AG04450 (cell line): Measurements from ENCODE around the gene G3BP1. TPM values are rescaled to one million over a fixed set of nuclear protein-coding genes. Genes with fewer than 3 reads are reported as not detected.

Source experiments
- CTCF ChIA-PET: fragments of 300-600, 350-600 bp; formaldehyde crosslinking; extraction: SDS; loops from one replicate; lab custom pipeline; 2022; ENCODE audit warnings: antibody characterized with exemption, inconsistent platforms; lab: Charles Lee
- POLR2A ChIA-PET: fragments of 350-600 bp; formaldehyde crosslinking; extraction: SDS; loops from one replicate; lab custom pipeline; 2021; ENCODE audit warnings: antibody characterized with exemption, inconsistent platforms; lab: Yijun Ruan, JAX
- DNase-seq: peaks from one replicate; pipeline ENCODE4 v3.0.0-alpha.2; 2011; ENCODE audit warnings: low read depth, low spot score
- H3K27ac ChIP-seq: one replicate; pipeline ENCODE4 v1.5.1; 2012; ENCODE audit warnings: low read depth, low read length, control low read depth
- H3K27me3 ChIP-seq: one replicate; pipeline ENCODE4 v1.6.0; 2012; ENCODE audit warnings: low read length; ENCODE audit not compliant: control insufficient read depth, insufficient read depth
- H3K4me3 ChIP-seq: 2 replicates; pipeline ENCODE4 v1.5.1; 2011; ENCODE audit warnings: mild to moderate bottlenecking, low read depth, low read length, control low read depth
- H3K9me3 ChIP-seq: 2 replicates; pipeline ENCODE4 v1.5.1; 2012; ENCODE audit warnings: low read length; ENCODE audit not compliant: control insufficient read depth, insufficient read depth
- polyA plus RNA-seq: library from polyadenylated mRNA; depleted of rRNA; stranded (reverse); fragments of >200 nt; gene quantifications from 2 replicates; pipeline ENCODE4 v1.2.3, GENCODE V29; 2011
- TF ChIP-seq, protein P1 (sequence below): IDR thresholded peaks from 2 replicates; pipeline ENCODE4 v1.5.1; 2011; ENCODE audit warnings: low read depth, low read length, control low read depth, inconsistent platforms

G3BP1 gene
- polyA plus RNA-seq, 1 experiment, result 87.7 TPM

GRCh38 chr5:151784141-151784540, 12.4 kb downstream of the G3BP1 start:
- ChIA-PET CTCF (interaction anchor here (0.6 to 1.5 kb wide), 2 partner anchors 13 to 34 kb away, joined by 3 to 8 read pairs; partner anchors contain the start of gene G3BP1), POLR2A (interaction anchor here (1.6 kb wide), 1 partner anchor 12 kb away, joined by 3 read pairs; the partner anchor contains the start of gene G3BP1)
- H3K4me3 ChIP-seq, result no peak overlapping the region
- H3K9me3 ChIP-seq, result no peaks in the 10 kb centered on the region
- H3K27ac ChIP-seq, result no peak overlapping the region
- TF ChIP-seq, protein P1, sequence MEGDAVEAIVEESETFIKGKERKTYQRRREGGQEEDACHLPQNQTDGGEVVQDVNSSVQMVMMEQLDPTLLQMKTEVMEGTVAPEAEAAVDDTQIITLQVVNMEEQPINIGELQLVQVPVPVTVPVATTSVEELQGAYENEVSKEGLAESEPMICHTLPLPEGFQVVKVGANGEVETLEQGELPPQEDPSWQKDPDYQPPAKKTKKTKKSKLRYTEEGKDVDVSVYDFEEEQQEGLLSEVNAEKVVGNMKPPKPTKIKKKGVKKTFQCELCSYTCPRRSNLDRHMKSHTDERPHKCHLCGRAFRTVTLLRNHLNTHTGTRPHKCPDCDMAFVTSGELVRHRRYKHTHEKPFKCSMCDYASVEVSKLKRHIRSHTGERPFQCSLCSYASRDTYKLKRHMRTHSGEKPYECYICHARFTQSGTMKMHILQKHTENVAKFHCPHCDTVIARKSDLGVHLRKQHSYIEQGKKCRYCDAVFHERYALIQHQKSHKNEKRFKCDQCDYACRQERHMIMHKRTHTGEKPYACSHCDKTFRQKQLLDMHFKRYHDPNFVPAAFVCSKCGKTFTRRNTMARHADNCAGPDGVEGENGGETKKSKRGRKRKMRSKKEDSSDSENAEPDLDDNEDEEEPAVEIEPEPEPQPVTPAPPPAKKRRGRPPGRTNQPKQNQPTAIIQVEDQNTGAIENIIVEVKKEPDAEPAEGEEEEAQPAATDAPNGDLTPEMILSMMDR, result no peak
- no peaks in the 10 kb centered on the region for H3K27me3 ChIP-seq
- DNase-seq, result no peak

DNA sequence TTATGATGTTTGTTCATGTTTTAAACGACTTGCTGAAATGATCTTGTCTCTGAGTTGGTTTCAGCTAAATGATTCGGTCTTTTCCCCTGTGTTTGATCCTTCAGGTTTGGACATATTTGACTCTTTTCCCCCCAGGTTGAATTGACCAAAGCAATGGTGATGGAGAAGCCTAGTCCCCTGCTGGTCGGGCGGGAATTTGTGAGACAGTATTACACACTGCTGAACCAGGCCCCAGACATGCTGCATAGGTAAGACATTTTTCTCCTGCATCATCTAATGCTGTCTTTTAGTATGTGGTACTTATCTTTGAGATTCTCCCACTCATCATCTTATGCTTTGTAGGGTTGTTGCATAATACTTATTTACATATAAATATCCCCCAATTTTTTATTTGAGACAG, 14.7 kb downstream of the G3BP1 start:
- no peak overlapping the region for H3K27ac ChIP-seq
- no peaks in the 10 kb centered on the region for H3K9me3 ChIP-seq
- no peak overlapping the region for H3K4me3 ChIP-seq
- ChIA-PET CTCF (no interaction called here), POLR2A (no interaction called here)
- no peak for DNase-seq
- H3K27me3 ChIP-seq, result no peaks in the 10 kb centered on the region
- TF ChIP-seq, protein P1, result no peak

- ChIA-PET POLR2A (interaction anchor here (0.7 to 1.0 kb wide), 2 partner anchors 10 to 17 kb away, joined by 3 to 4 read pairs; no protein-coding TSS in a partner anchor), CTCF (no interaction called here)
Observed at GRCh38 chr5:151787817-151788216, 16.1 kb downstream of the G3BP1 start.

GRCh38 chr5:151793358-151793757, 21.6 kb downstream of the G3BP1 start:
- TF ChIP-seq, protein P1, result no peak
- ChIA-PET CTCF (interaction anchor here (0.7 kb wide), 1 partner anchor 34 kb away, joined by 8 read pairs; no protein-coding TSS in a partner anchor), POLR2A (no interaction called here)
- Histone ChIP-seq H3K4me3 (no peak overlapping the region), H3K27ac (no peak overlapping the region), H3K27me3 (no peaks in the 10 kb centered on the region), H3K9me3 (no peaks in the 10 kb centered on the region)
- no peak for DNase-seq

More at GRCh38 chr5:151787817-151788216, 16.1 kb downstream of the G3BP1 start:
- DNase-seq, result no peak
- Histone ChIP-seq H3K9me3 (no peaks in the 10 kb centered on the region), H3K27ac (no peak overlapping the region), H3K27me3 (no peaks in the 10 kb centered on the region), H3K4me3 (no peak overlapping the region)
- TF ChIP-seq, protein P1, result no peak

GRCh38 chr5:151795426-151795825, 23.7 kb downstream of the G3BP1 start:
- Histone ChIP-seq H3K27me3 (no peaks in the 10 kb centered on the region), H3K27ac (no peak overlapping the region), H3K9me3 (no peaks in the 10 kb centered on the region), H3K4me3 (no peak overlapping the region)
- TF ChIP-seq, protein P1, result no peak
- no peak for DNase-seq
- CTCF ChIA-PET, result no interaction called here
- POLR2A ChIA-PET, result no interaction called here
